Naive thymus-derived CD8-positive, alpha-beta T cell (primary cell): ENCODE results near the gene GAD2. TPM values are rescaled to one million over a fixed set of nuclear protein-coding genes. Genes with fewer than 3 reads are reported as not detected.

Experiments
- ATAC-seq, 2 donors: fragments of 150-1000 bp; cut with Tn5 transposase in 1 of 2; sonication (Bioruptor Pico), chemical (Tn5 transposase) in 1 of 2; 1 replicate in 1 of 2; 2 replicates in 1 of 2; pipeline ENCODE4 v1.10.0; 2021; ENCODE audit warnings: mild to moderate bottlenecking in 2 of 2, moderate library complexity in 2 of 2
- POLR2A ChIA-PET: fragments of 350-600 bp; sonication (Branson Sonifier 250); formaldehyde crosslinking; loops from one replicate; lab custom pipeline; 2021; ENCODE audit warnings: antibody characterized with exemption; lab: Charles Lee
- DNase-seq, 10 donors: peaks; one replicate each; pipeline versions ENCODE4 v3.0.0 to v3.0.0-alpha.2; 2020 to 2022
- H3K27ac Mint-ChIP-seq, 10 donors: one replicate each; pipeline ENCODE4 v1.8.0; 2020 to 2022; ENCODE audit warnings: mild to moderate bottlenecking in 10 of 10, mixed read lengths in 10 of 10, moderate library complexity in 4 of 10, inconsistent platforms in 1 of 10
- H3K27me3 Mint-ChIP-seq, 5 donors: one replicate each; pipeline ENCODE4 v1.8.0; 2021 to 2022; ENCODE audit warnings: mixed read lengths in 5 of 5
- H3K36me3 Mint-ChIP-seq, 3 donors: one replicate each; pipeline ENCODE4 v1.8.0; 2020 to 2022; ENCODE audit warnings: mixed read lengths in 3 of 3, mild to moderate bottlenecking in 2 of 3, inconsistent platforms in 1 of 3
- H3K4me1 Mint-ChIP-seq, 4 donors: one replicate each; pipeline ENCODE4 v1.8.0; 2021 to 2022; ENCODE audit warnings: mixed read lengths in 4 of 4
- H3K4me3 Mint-ChIP-seq, 10 donors: one replicate each; pipeline ENCODE4 v1.8.0; 2020 to 2022; ENCODE audit warnings: mild to moderate bottlenecking in 10 of 10, mixed read lengths in 10 of 10, moderate library complexity in 6 of 10, inconsistent platforms in 1 of 10
- H3K9me3 Mint-ChIP-seq, 9 donors: one replicate each; pipeline ENCODE4 v1.8.0; 2020 to 2022; ENCODE audit warnings: mixed read lengths in 9 of 9, mild to moderate bottlenecking in 3 of 9, inconsistent platforms in 1 of 9, moderate library complexity in 1 of 9
- polyA plus RNA-seq, 3 donors: library from polyadenylated mRNA; unstranded; fragments of 300-500 nt; fragmentation: Illumina TruSeq; gene quantifications; one replicate each; pipeline ENCODE4 v1.2.3, GENCODE V29; 2021
- total RNA-seq, 8 experiments: library from RNA in 2 of 8; stranded (reverse) in 2 of 8; gene quantifications; one replicate each; pipeline ENCODE4 v1.2.3 and lab custom pipeline; 2021 to 2026

GAD2 gene
- total and polyA plus RNA-seq, 5 experiments from 2014 or later, result not detected

- no peak for ATAC-seq
- H3K4me1 Mint-ChIP-seq, result no peaks in the 10 kb centered on the region
- H3K36me3 Mint-ChIP-seq, result no peaks in the 10 kb centered on the region
- H3K27ac Mint-ChIP-seq, result no peak overlapping the region
- no peak for DNase-seq
- H3K9me3 Mint-ChIP-seq, result peaks cover 0 to 3% (median 0%) of the 10 kb centered on the region in 9 donors
- H3K27me3 Mint-ChIP-seq, result peaks cover 10 to 37% (median 20%) of the 10 kb centered on the region in 5 donors
- no peak overlapping the region for H3K4me3 Mint-ChIP-seq
- POLR2A ChIA-PET, result no interaction called here
Measured at GRCh38 chr10:26291721-26292480, 75.3 kb downstream of the GAD2 start.

- ATAC-seq (no peak), DNase-seq (no peak)
- H3K9me3 Mint-ChIP-seq, result no peaks in the 10 kb centered on the region
- H3K27me3 Mint-ChIP-seq, result peaks cover 4 to 27% (median 10%) of the 10 kb centered on the region in 5 donors
- H3K4me1 Mint-ChIP-seq, result no peaks in the 10 kb centered on the region
- no peak overlapping the region for H3K27ac Mint-ChIP-seq
- no peak overlapping the region for H3K4me3 Mint-ChIP-seq
- POLR2A ChIA-PET, result no interaction called here
- no peaks in the 10 kb centered on the region for H3K36me3 Mint-ChIP-seq
Measured at GRCh38 chr10:26296360-26296759, 79.8 kb downstream of the GAD2 start.

DNA sequence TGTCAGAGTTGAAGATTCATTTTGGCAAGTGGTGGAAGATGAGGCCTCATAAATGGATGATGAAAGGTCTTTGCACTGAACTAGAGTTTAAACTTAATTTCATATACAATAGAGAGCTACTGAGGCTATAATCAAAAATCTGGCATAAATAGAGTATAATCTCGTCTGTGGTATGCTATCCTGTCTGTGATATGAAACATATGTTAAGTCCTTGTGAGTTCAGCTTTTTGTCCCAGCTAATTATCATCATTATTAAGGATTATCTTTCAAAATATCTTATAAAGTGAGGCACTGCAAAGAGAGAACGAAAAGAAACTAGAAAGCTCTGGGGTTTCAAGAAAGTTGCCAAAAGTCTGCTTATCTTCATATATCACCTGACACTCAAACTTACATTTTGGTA lies 83.4 kb downstream of the GAD2 start:
- no peak for ATAC-seq
- no peak overlapping the region for H3K27ac Mint-ChIP-seq
- POLR2A ChIA-PET, result no interaction called here

GRCh38 chr10:26303366-26303765 lies 86.8 kb downstream of the GAD2 start:
- no peak for ATAC-seq
- no peak overlapping the region for H3K4me3 Mint-ChIP-seq
- POLR2A ChIA-PET, result no interaction called here
- no peaks in the 10 kb centered on the region for H3K4me1 Mint-ChIP-seq
- no peaks in the 10 kb centered on the region for H3K9me3 Mint-ChIP-seq
- peaks cover 4 to 28% (median 13%) of the 10 kb centered on the region in 5 donors for H3K27me3 Mint-ChIP-seq
- no peak for DNase-seq
- no peak overlapping the region for H3K27ac Mint-ChIP-seq
- H3K36me3 Mint-ChIP-seq, result no peaks in the 10 kb centered on the region

More for the DNA sequence above, 83.4 kb downstream of the GAD2 start:
- Mint-ChIP-seq H3K4me1 (no peaks in the 10 kb centered on the region), H3K4me3 (no peak overlapping the region), H3K9me3 (no peaks in the 10 kb centered on the region), H3K36me3 (no peaks in the 10 kb centered on the region), H3K27me3 (peaks cover 0 to 9% (median 0%) of the 10 kb centered on the region in 5 donors)
- no peak for DNase-seq

DNA sequence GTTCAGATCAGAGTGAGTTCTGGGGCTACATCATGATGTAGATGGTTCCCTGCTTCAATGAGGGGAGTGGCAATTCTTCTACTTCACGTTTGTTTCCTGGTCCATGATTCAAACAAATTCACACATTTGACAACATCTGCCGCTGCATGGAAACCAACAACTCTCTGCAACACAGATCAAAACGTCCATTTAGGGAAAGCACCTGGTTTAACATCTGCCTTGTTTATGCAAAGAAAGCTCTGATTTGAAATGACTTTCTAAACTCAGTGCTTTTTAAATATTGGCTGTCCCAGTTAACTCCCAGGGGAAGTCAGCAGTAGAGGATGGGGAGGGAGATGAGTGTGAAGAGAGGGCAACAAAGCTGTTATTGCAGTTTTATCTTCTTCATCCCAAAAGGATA lies 93.8 kb downstream of the GAD2 start:
- DNase-seq (no peak), ATAC-seq (no peak)
- H3K4me1 Mint-ChIP-seq, result no peaks in the 10 kb centered on the region
- POLR2A ChIA-PET, result no interaction called here
- no peaks in the 10 kb centered on the region for H3K36me3 Mint-ChIP-seq
- H3K4me3 Mint-ChIP-seq, result no peak overlapping the region
- no peaks in the 10 kb centered on the region for H3K9me3 Mint-ChIP-seq
- peaks cover 11 to 55% (median 21%) of the 10 kb centered on the region in 5 donors for H3K27me3 Mint-ChIP-seq
- no peak overlapping the region for H3K27ac Mint-ChIP-seq

DNA sequence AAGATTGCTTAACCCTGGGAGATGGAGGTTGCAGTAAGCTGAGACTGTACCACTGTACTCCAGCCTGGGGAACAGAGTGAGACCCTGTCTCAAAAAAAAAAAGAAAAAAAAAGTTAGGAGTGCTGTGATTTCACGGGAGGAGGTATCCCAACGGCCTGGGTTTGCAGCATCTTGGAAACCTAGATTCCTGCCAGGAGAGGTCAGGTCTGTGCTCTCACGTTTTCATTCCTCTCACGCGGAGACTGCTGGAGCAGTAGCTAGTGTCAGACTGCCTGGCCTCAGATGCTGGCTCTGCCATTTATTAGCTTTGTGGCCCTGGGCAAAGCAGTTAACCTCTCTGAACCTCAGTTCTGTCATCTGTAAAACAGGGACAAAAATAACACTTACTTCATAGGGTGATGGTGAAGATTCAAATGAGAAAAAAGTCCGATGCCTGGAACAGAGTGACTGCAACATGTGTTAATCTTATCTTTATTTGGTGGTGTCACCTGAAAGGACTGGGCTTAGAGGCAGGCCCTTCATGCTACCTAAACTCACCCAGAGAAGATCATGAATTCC lies 94.9 kb downstream of the GAD2 start:
- H3K9me3 Mint-ChIP-seq, result no peaks in the 10 kb centered on the region
- no peaks in the 10 kb centered on the region for H3K36me3 Mint-ChIP-seq
- H3K4me1 Mint-ChIP-seq, result no peaks in the 10 kb centered on the region
- DNase-seq (no peak), ATAC-seq (no peak)
- no peak overlapping the region for H3K4me3 Mint-ChIP-seq
- H3K27ac Mint-ChIP-seq, result no peak overlapping the region
- POLR2A ChIA-PET, result no interaction called here
- H3K27me3 Mint-ChIP-seq, result peaks cover 11 to 53% (median 14%) of the 10 kb centered on the region in 5 donors

GRCh38 chr10:26314265-26315013 lies 97.9 kb downstream of the GAD2 start:
- Mint-ChIP-seq H3K4me3 (no peak overlapping the region), H3K36me3 (no peaks in the 10 kb centered on the region), H3K4me1 (no peaks in the 10 kb centered on the region), H3K27ac (no peak overlapping the region), H3K9me3 (no peaks in the 10 kb centered on the region), H3K27me3 (peaks cover 0 to 45% (median 11%) of the 10 kb centered on the region in 5 donors)
- no peak for DNase-seq
- no peak for ATAC-seq
- POLR2A ChIA-PET, result no interaction called here

DNA sequence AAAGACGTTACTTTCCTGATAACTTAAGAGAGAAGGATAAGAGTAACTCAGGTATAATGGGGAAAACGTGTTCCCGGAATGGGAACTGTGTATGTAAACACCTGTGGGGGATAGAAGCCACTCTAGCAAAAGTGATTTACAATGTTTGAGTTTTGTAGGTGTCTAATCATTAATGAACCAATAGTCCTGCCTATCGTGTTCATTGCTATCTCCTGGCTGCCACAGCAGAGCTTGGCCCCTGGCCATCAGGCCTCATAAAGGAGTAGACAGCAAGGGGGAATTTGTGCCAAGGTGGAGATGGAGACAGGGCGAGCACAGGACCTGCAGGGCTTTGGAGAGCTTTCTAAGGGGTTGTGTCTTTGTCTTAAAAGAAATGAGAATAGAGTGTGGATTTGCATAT lies 102.1 kb downstream of the GAD2 start:
- DNase-seq (no peak), ATAC-seq (no peak)
- POLR2A ChIA-PET, result no interaction called here
- peaks cover 0 to 38% (median 9%) of the 10 kb centered on the region in 5 donors for H3K27me3 Mint-ChIP-seq
- H3K4me3 Mint-ChIP-seq, result no peak overlapping the region
- no peaks in the 10 kb centered on the region for H3K36me3 Mint-ChIP-seq
- H3K27ac Mint-ChIP-seq, result no peak overlapping the region
- no peaks in the 10 kb centered on the region for H3K9me3 Mint-ChIP-seq
- H3K4me1 Mint-ChIP-seq, result no peaks in the 10 kb centered on the region

GRCh38 chr10:26323219-26323618 lies 106.6 kb downstream of the GAD2 start:
- DNase-seq, result no peak
- POLR2A ChIA-PET, result interaction anchor here (0.7 kb wide), 1 partner anchor 150 kb away, joined by 3 read pairs; no protein-coding TSS in a partner anchor
- Mint-ChIP-seq H3K36me3 (peaks cover 0 to 5% (median 0%) of the 10 kb centered on the region in 3 donors), H3K9me3 (peaks cover 0 to 4% (median 0%) of the 10 kb centered on the region in 9 donors), H3K27me3 (peaks cover 4 to 14% (median 5%) of the 10 kb centered on the region in 5 donors), H3K4me3 (no peak overlapping the region), H3K4me1 (no peaks in the 10 kb centered on the region), H3K27ac (no peak overlapping the region)
- no peak for ATAC-seq

DNA sequence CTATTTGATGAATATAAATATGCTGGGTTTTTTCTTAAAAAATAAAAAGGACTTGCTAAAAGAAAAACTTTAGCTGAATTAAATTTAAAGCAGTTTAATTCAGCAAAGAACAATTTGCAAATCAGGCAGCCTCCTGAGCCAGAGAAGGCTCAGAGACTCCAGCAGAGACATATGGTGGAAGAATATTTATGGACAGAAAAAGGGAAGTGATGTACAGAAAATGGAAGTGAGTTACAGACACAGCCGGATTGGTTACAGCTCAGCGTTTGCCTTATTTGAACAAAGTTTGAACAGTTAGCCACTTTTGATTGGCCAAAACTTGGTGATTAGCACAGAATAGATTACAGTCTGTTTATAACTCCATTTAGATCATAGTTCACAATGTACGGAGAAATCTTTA lies 110.3 kb downstream of the GAD2 start:
- Mint-ChIP-seq H3K4me1 (peaks cover 0 to 3% (median 0%) of the 10 kb centered on the region in 4 donors), H3K9me3 (peaks cover 0 to 4% (median 0%) of the 10 kb centered on the region in 9 donors), H3K27me3 (peaks cover 0 to 5% (median 4%) of the 10 kb centered on the region in 5 donors), H3K4me3 (no peak overlapping the region), H3K36me3 (peaks cover 0 to 5% (median 0%) of the 10 kb centered on the region in 3 donors), H3K27ac (no peak overlapping the region)
- no peak for ATAC-seq
- POLR2A ChIA-PET, result no interaction called here
- DNase-seq, result no peak

GRCh38 chr10:26327811-26328210 lies 111.2 kb downstream of the GAD2 start:
- DNase-seq (no peak), ATAC-seq (no peak)
- Mint-ChIP-seq H3K27ac (no peak overlapping the region), H3K4me1 (peaks cover 0 to 3% (median 0%) of the 10 kb centered on the region in 4 donors), H3K4me3 (no peak overlapping the region), H3K9me3 (peaks cover 0 to 4% (median 0%) of the 10 kb centered on the region in 9 donors), H3K36me3 (peaks cover 0 to 5% (median 0%) of the 10 kb centered on the region in 3 donors), H3K27me3 (peaks cover 0 to 5% (median 4%) of the 10 kb centered on the region in 5 donors)
- POLR2A ChIA-PET, result no interaction called here

- H3K27me3 Mint-ChIP-seq, result peaks cover 0 to 2% (median 0%) of the 10 kb centered on the region in 5 donors
- H3K4me1 Mint-ChIP-seq, result peaks cover 3 to 9% (median 6%) of the 10 kb centered on the region in 4 donors
- no peak for DNase-seq
- no peak overlapping the region for H3K4me3 Mint-ChIP-seq
- POLR2A ChIA-PET, result no interaction called here
- peaks cover 0 to 8% (median 4%) of the 10 kb centered on the region in 3 donors for H3K36me3 Mint-ChIP-seq
- no peak for ATAC-seq
- no peak overlapping the region for H3K27ac Mint-ChIP-seq
- H3K9me3 Mint-ChIP-seq, result peaks cover 2 to 10% (median 7%) of the 10 kb centered on the region in 9 donors
Measured at GRCh38 chr10:26331371-26331770, 114.8 kb downstream of the GAD2 start.
